Mesenteric fat pad (tissue), 1 donor: Measurements from ENCODE around the gene MED20. TPM values are rescaled to one million over a fixed set of nuclear protein-coding genes. Genes with fewer than 3 reads are reported as not detected.

Experiments used
- DNase-seq: peaks from one replicate; pipeline ENCODE4 v3.0.0-alpha.2; 2020; ENCODE audit warnings: low spot score
- total RNA-seq: library from RNA; stranded (reverse); fragmentation: NEBNext Ultra II Directional; extraction: Animal tissue kit (Norgen Biotek cat#: 25700); gene quantifications from one replicate; pipeline ENCODE4 v1.2.1, GENCODE V29; 2021
- donor health status: DM: yes; HTN: yes; CAD: no.

MED20 gene
- total RNA-seq, 1 donor from 2014 or later: 16.5 TPM

DNA sequence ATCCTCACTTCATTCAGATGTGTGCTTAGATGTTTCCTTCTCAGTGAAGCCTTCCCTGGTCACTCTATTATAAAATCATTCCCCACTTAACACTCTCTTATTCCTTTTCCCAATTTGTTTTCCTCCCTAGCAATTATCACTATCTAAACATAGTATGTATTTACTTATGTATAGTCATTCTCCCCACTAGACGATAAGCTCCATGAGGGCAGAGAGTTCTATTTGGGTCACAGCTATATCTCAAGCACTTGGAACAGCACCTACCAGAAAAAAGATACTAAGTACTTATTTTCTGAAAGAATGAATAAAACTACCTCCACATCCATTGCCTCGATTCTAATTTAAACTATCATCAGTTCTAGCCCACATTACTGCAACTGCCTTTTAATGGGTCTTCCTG, 62.2 kb downstream of the MED20 start:
- DNase-seq: no peak

Other genes with a start within 250 kb of the MED20 start
- 17.9 TPM for gene TFEB, start 185.5 kb downstream of the MED20 start, total RNA-seq
- gene PGC, start 173.7 kb downstream of the MED20 start, total RNA-seq: not detected
- 3.4 TPM for gene FRS3, start 141.2 kb downstream of the MED20 start, total RNA-seq
- 2.0 TPM for gene PRICKLE4, start 140.4 kb downstream of the MED20 start, total RNA-seq
- gene TOMM6, start 133.4 kb downstream of the MED20 start, total RNA-seq: 123 TPM
- 8.3 TPM for gene USP49, start 25.8 kb downstream of the MED20 start, total RNA-seq
- 31.1 TPM for gene BYSL, start 360 bp upstream of the MED20 start, total RNA-seq
- gene CCND3, start 20.7 kb upstream of the MED20 start, total RNA-seq: 104 TPM
- 36.8 TPM for gene TAF8, start 129.4 kb upstream of the MED20 start, total RNA-seq
- gene C6orf132, start 221.5 kb upstream of the MED20 start, total RNA-seq: 1.3 TPM